ENCODE data around the gene RNPEPL1.

DNA sequence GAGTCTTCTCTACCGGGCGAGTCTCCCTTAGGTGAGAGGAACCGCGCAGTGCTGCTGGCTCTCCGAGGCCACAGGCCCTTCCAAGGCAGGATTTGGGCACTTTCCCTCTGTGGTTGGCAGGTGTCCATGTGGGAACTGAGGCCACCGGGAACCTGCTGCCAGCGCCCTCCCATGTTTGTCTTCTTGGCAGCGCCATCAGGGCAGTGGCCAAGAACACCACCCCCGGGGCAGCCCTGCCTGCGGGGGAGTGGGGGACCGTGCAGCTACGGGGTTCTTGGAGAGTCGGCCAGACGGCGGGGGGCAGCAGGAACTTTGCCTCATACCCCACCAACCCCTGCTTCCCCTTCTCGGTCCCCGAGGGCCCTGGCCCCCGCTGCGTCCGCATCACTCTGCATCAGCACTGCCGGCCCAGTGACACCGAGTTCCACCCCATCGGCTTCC, 28.2 kb downstream of the RNPEPL1 start:
- TF ChIP-seq, protein P1, sequence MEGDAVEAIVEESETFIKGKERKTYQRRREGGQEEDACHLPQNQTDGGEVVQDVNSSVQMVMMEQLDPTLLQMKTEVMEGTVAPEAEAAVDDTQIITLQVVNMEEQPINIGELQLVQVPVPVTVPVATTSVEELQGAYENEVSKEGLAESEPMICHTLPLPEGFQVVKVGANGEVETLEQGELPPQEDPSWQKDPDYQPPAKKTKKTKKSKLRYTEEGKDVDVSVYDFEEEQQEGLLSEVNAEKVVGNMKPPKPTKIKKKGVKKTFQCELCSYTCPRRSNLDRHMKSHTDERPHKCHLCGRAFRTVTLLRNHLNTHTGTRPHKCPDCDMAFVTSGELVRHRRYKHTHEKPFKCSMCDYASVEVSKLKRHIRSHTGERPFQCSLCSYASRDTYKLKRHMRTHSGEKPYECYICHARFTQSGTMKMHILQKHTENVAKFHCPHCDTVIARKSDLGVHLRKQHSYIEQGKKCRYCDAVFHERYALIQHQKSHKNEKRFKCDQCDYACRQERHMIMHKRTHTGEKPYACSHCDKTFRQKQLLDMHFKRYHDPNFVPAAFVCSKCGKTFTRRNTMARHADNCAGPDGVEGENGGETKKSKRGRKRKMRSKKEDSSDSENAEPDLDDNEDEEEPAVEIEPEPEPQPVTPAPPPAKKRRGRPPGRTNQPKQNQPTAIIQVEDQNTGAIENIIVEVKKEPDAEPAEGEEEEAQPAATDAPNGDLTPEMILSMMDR (IDR thresholded peaks at IDR 0.05): no peak
- TF ChIP-seq POLR2A (IDR thresholded peaks at IDR 0.05): no peak

Measured in uterus (tissue), 2 donors.